Loucy (cell line): ENCODE data around the gene CCDC57.

Source experiments
- H2AFZ ChIP-seq: fragments of 200-600 bp; sonication (generic); 2 replicates; pipeline ENCODE4 v1.6.0; 2016; ENCODE audit warnings: antibody characterized with exemption, mild to moderate bottlenecking, low read length, moderate library complexity
- H3F3A ChIP-seq: fragments of 200-600 bp; 2 replicates; pipeline ENCODE4 v1.6.0; 2016; ENCODE audit warnings: antibody characterized with exemption, low read depth, mild to moderate bottlenecking
- H3K27me3 ChIP-seq: fragments of 200-600 bp; sonication (generic); 2 replicates; pipeline ENCODE4 v1.6.1; 2014; ENCODE audit warnings: low read length, mild to moderate bottlenecking; ENCODE audit not compliant: insufficient read depth, poor library complexity, severe bottlenecking
- H3K36me3 ChIP-seq: fragments of 200-600 bp; sonication (generic); 2 replicates; pipeline ENCODE4 v1.6.1; 2016; ENCODE audit warnings: low read length; ENCODE audit not compliant: insufficient read depth
- H3K4me1 ChIP-seq: fragments of 200-600 bp; sonication (generic); 2 replicates; pipeline ENCODE4 v1.5.1; 2014; ENCODE audit warnings: low read length, mild to moderate bottlenecking; ENCODE audit not compliant: insufficient read depth, poor library complexity, severe bottlenecking
- H3K4me2 ChIP-seq: fragments of 200-600 bp; sonication (generic); 2 replicates; pipeline ENCODE4 v1.6.0; 2014; ENCODE audit warnings: antibody characterized with exemption, low read length, low read depth, mild to moderate bottlenecking; ENCODE audit not compliant: poor library complexity, severe bottlenecking
- H3K4me3 ChIP-seq: fragments of 200-600 bp; sonication (generic); 2 replicates; pipeline ENCODE4 v1.5.1; 2014; ENCODE audit warnings: low read length, mild to moderate bottlenecking, mixed read lengths; ENCODE audit not compliant: poor library complexity, severe bottlenecking
- H3K79me2 ChIP-seq: fragments of 200-600 bp; sonication (generic); 2 replicates; pipeline ENCODE4 v1.6.1; 2014; ENCODE audit warnings: low read length; ENCODE audit not compliant: insufficient read depth
- H3K9ac ChIP-seq: fragments of 200-600 bp; sonication (generic); 2 replicates; pipeline ENCODE4 v1.6.0; 2014; ENCODE audit warnings: mild to moderate bottlenecking, low read depth, low read length, moderate library complexity; ENCODE audit not compliant: poor library complexity, severe bottlenecking
- H3K9me2 ChIP-seq: fragments of 200-600 bp; sonication (generic); replicated peaks from 2 replicates; pipeline ENCODE4 v1.6.1; 2016; ENCODE audit warnings: low read depth, low read length, mixed read lengths
- H3K9me3 ChIP-seq: fragments of 200-600 bp; sonication (generic); 2 replicates; pipeline ENCODE4 v1.6.1; 2014; ENCODE audit warnings: mild to moderate bottlenecking, antibody characterized with exemption, low read length, low read depth; ENCODE audit not compliant: insufficient read depth
- H4K20me1 ChIP-seq: fragments of 200-600 bp; sonication (generic); 2 replicates; pipeline ENCODE4 v1.6.0; 2014; ENCODE audit warnings: antibody characterized with exemption, low read length, mild to moderate bottlenecking; ENCODE audit not compliant: insufficient read depth, poor library complexity, severe bottlenecking
- CTCF ChIP-seq: fragments of 200-600 bp; sonication (generic); conservative IDR thresholded peaks from 2 replicates; pipeline ENCODE4 v1.5.1; 2014; ENCODE audit warnings: mild to moderate bottlenecking, antibody characterized with exemption, low read length
- EZH2phosphoT487 ChIP-seq: fragments of 200-600 bp; IDR thresholded peaks from 2 replicates; pipeline ENCODE4 v1.6.1; 2018; ENCODE audit warnings: antibody characterized with exemption, mild to moderate bottlenecking, moderate library complexity, borderline replicate concordance

The CCDC57 gene

GRCh38 chr17:82117139-82118090 is 95.2 kb downstream of the CCDC57 start:
- TF ChIP-seq EZH2phosphoT487 (no peak), CTCF (no peak)
- Histone ChIP-seq H3K27me3 (no peaks in the 10 kb centered on the region), H3K36me3 (peaks cover 52% of the 10 kb centered on the region; the same call in 1 of the 2 replicates), H3K9me3 (no peaks in the 10 kb centered on the region), H4K20me1 (no peaks in the 10 kb centered on the region), H3K9ac (no peak overlapping the region), H3K9me2 (no peaks in the 10 kb centered on the region), H3K79me2 (0 out of 2 replicates have a peak, but pooled peaks cover 4% of the 10 kb centered on the region), H3K4me1 (no peaks in the 10 kb centered on the region), H3K4me3 (no peak overlapping the region), H3F3A (no peaks in the 10 kb centered on the region), H2AFZ (no peak overlapping the region), H3K4me2 (no peak overlapping the region)

- Histone ChIP-seq H3K4me2 (no peak overlapping the region), H3K79me2 (0 out of 2 replicates have a peak, but pooled peaks cover 4% of the 10 kb centered on the region), H3K4me1 (no peaks in the 10 kb centered on the region), H3K9ac (no peak overlapping the region), H3K4me3 (no peak overlapping the region), H3K27me3 (no peaks in the 10 kb centered on the region), H3K9me2 (no peaks in the 10 kb centered on the region), H2AFZ (no peak overlapping the region), H3F3A (no peaks in the 10 kb centered on the region), H3K36me3 (peaks cover 47% of the 10 kb centered on the region; the same call in 1 of the 2 replicates), H4K20me1 (no peaks in the 10 kb centered on the region), H3K9me3 (no peaks in the 10 kb centered on the region)
- TF ChIP-seq EZH2phosphoT487, result no peak
- no peak for TF ChIP-seq CTCF
Measured at GRCh38 chr17:82116246-82116645, 96.4 kb downstream of the CCDC57 start.

GRCh38 chr17:82114872-82115271 is 97.8 kb downstream of the CCDC57 start:
- H2AFZ ChIP-seq, result no peak overlapping the region
- H3K9me2 ChIP-seq, result no peaks in the 10 kb centered on the region
- H3K4me3 ChIP-seq, result no peak overlapping the region

More at GRCh38 chr17:82114872-82115271, 97.8 kb downstream of the CCDC57 start:
- H4K20me1 ChIP-seq, result no peaks in the 10 kb centered on the region
- no peaks in the 10 kb centered on the region for H3K9me3 ChIP-seq
- H3K9ac ChIP-seq, result no peak overlapping the region
- H3F3A ChIP-seq, result no peaks in the 10 kb centered on the region; the same call in 1 of the 2 replicates
- no peak for TF ChIP-seq CTCF
- TF ChIP-seq EZH2phosphoT487, result no peak
- H3K4me1 ChIP-seq, result no peaks in the 10 kb centered on the region
- H3K79me2 ChIP-seq, result 0 out of 2 replicates have a peak, but pooled peaks cover 4% of the 10 kb centered on the region
- H3K27me3 ChIP-seq, result no peaks in the 10 kb centered on the region
- no peak overlapping the region for H3K4me2 ChIP-seq
- peaks cover 47% of the 10 kb centered on the region; the same call in 1 of the 2 replicates for H3K36me3 ChIP-seq
